ENCODE data around the gene ARID1B. TPM values are rescaled to one million over a fixed set of nuclear protein-coding genes. Genes with fewer than 3 reads are reported as not detected.
A peak's percentile ranks its signal among the peaks of the same experiment; 100 is the strongest.

ARID1B gene
- total RNA-seq, 4 donors from 2014 or later = 87.1 to 194 (median 115) TPM

DNA sequence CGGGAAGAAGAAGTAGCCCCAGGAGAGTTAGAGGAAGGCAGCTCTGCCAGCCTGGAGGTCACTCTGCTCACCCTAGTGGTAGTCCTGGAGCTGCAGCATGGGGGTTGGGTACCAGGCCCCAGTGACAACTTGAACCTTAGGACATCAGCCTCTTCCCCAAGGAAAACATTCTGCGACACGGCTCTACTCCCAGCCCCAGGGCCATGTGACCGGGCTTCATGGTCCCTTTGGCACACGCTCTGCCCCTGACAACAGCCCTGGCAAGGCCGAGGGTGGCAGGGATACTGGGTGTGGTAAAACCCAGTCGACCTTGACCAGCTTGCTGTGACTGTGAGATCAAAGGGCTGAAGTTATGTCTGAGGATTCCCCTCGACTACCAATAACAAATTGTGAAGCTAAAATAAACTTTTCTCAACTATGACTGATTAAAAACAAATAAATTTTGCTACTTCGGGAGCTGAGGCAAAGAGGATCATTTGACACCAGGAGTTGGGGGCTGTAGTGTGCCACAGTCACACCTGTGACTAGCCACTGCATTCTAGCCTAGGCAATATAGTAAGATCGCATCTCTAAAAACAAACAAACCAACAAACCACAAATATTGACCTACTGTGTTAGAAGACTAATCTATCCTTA is 24.4 kb upstream of the ARID1B start:
- in situ Hi-C loops (cut with MboI; ENCODE audit: low pct_ligation_motif_present in 1 of 4, low pct_unique_long_range_greater_than_20kb in 1 of 4, low sequenced_read_pairs in 3 of 4) = loop anchor here in 2 of 4 donors (25.0 kb wide), 1 partner anchor 190 kb away; no protein-coding TSS in a partner anchor
- Histone ChIP-seq H3K9me3 (no peaks in the 10 kb centered on the region), H3K36me3 (no peaks in the 10 kb centered on the region), H3K27me3 (no peaks in the 10 kb centered on the region), H3K4me3 (no peak overlapping the region), H3K4me1 (peaks cover 0 to 7% (median 0%) of the 10 kb centered on the region in 4 donors), H3K27ac (no peak overlapping the region)
- TF ChIP-seq POLR2AphosphoS5 (IDR thresholded peaks at IDR 0.05) = no peak
- TF ChIP-seq CTCF (IDR thresholded peaks at IDR 0.05) = peak; percentile 18 to 53 (median 27)
- TF ChIP-seq EP300 (IDR thresholded peaks at IDR 0.05; ENCODE audit: low read depth) = no peak
- no peak for TF ChIP-seq POLR2A (IDR thresholded peaks at IDR 0.05)
- peak; percentile 37 for DNase-seq
- 39 to 47% methylated on average over 3 to 10 of the region's 10 CpGs for WGBS, 2 donors (ENCODE audit: low coverage in 1 of 2)
- intact Hi-C loops (cut with DNase I; ENCODE audit: low total_unique reads) = no loop called here

GRCh38 chr6:156756630-156757610 is 20.3 kb upstream of the ARID1B start:
- no peak for TF ChIP-seq POLR2A (IDR thresholded peaks at IDR 0.05)
- no peak for TF ChIP-seq EP300 (IDR thresholded peaks at IDR 0.05; ENCODE audit: low read depth)
- no peak for TF ChIP-seq CTCF (IDR thresholded peaks at IDR 0.05)
- TF ChIP-seq POLR2AphosphoS5 (IDR thresholded peaks at IDR 0.05) = no peak
- WGBS, 2 donors (ENCODE audit: low coverage in 1 of 2) = 88 to 97% methylated on average over 6 to 8 of the region's 8 CpGs
- intact Hi-C loops (cut with DNase I; ENCODE audit: low total_unique reads) = no loop called here
- DNase-seq = no peak
- no peaks in the 10 kb centered on the region for H3K36me3 ChIP-seq
- peaks cover 0 to 7% (median 0%) of the 10 kb centered on the region in 4 donors for H3K4me1 ChIP-seq
- in situ Hi-C loops (cut with MboI; ENCODE audit: low pct_ligation_motif_present in 1 of 4, low pct_unique_long_range_greater_than_20kb in 1 of 4, low sequenced_read_pairs in 3 of 4) = loop anchor here in 2 of 4 donors (25.0 kb wide), 1 partner anchor 195 kb away; no protein-coding TSS in a partner anchor
- H3K9me3 ChIP-seq = no peaks in the 10 kb centered on the region
- H3K27ac ChIP-seq = no peak overlapping the region
- no peak overlapping the region for H3K4me3 ChIP-seq
- H3K27me3 ChIP-seq = no peaks in the 10 kb centered on the region

DNA sequence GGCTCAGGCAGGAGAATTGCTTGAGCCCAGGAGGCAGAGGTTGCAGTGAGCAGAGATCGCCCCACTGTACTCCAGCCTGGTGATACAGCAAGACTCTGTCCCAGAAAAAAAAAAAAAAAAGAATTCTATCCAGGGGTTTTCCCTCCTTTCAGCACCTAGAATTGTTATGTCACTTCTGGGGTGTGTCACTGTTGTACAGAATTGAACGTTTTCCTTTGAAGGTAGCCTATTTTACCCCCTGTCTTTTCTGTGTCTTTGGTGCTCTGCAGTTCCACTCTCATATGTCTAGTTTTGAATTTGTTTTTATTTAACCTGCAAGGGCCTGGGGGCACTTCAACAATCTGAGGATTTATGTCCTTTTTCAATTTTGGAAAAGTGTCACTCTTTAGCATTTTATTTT is 19.3 kb upstream of the ARID1B start:
- in situ Hi-C loops (cut with MboI; ENCODE audit: low pct_ligation_motif_present in 1 of 4, low pct_unique_long_range_greater_than_20kb in 1 of 4, low sequenced_read_pairs in 3 of 4) = loop anchor here in 2 of 4 donors (25.0 kb wide), 1 partner anchor 196 kb away; no protein-coding TSS in a partner anchor
- Histone ChIP-seq H3K9me3 (no peaks in the 10 kb centered on the region), H3K27me3 (no peaks in the 10 kb centered on the region), H3K36me3 (no peaks in the 10 kb centered on the region), H3K4me3 (no peak overlapping the region), H3K4me1 (peaks cover 0 to 3% (median 0%) of the 10 kb centered on the region in 4 donors), H3K27ac (no peak overlapping the region)
- TF ChIP-seq POLR2A (IDR thresholded peaks at IDR 0.05) (no peak), POLR2AphosphoS5 (IDR thresholded peaks at IDR 0.05) (no peak), CTCF (IDR thresholded peaks at IDR 0.05) (no peak), EP300 (IDR thresholded peaks at IDR 0.05; ENCODE audit: low read depth) (no peak)
- no peak for DNase-seq
- intact Hi-C loops (cut with DNase I; ENCODE audit: low total_unique reads) = no loop called here
- WGBS, 2 donors (ENCODE audit: low coverage in 1 of 2) = 68 to 73% methylated on average over 2 of the region's 2 CpGs

- 73 to 93% methylated on average over 4 of the region's 4 CpGs for WGBS, 2 donors (ENCODE audit: low coverage in 1 of 2)
- in situ Hi-C loops (cut with MboI; ENCODE audit: low pct_ligation_motif_present in 1 of 4, low pct_unique_long_range_greater_than_20kb in 1 of 4, low sequenced_read_pairs in 3 of 4) = loop anchor here in 2 of 4 donors (25.0 kb wide), 1 partner anchor 198 kb away; no protein-coding TSS in a partner anchor
- H3K9me3 ChIP-seq = no peaks in the 10 kb centered on the region
Observed at GRCh38 chr6:156760377-156760776, 16.8 kb upstream of the ARID1B start.

More at GRCh38 chr6:156760377-156760776, 16.8 kb upstream of the ARID1B start:
- no peak overlapping the region for H3K4me3 ChIP-seq
- H3K4me1 ChIP-seq = no peaks in the 10 kb centered on the region
- no peaks in the 10 kb centered on the region for H3K27me3 ChIP-seq
- no peak for TF ChIP-seq CTCF (IDR thresholded peaks at IDR 0.05)
- no peak for TF ChIP-seq POLR2A (IDR thresholded peaks at IDR 0.05)
- no peak for TF ChIP-seq EP300 (IDR thresholded peaks at IDR 0.05; ENCODE audit: low read depth)
- TF ChIP-seq POLR2AphosphoS5 (IDR thresholded peaks at IDR 0.05) = no peak
- H3K36me3 ChIP-seq = no peaks in the 10 kb centered on the region
- no peak for DNase-seq
- H3K27ac ChIP-seq = no peak overlapping the region
- intact Hi-C loops (cut with DNase I; ENCODE audit: low total_unique reads) = no loop called here

Measured in transverse colon (tissue), 4 donors.